GM21528 (cell line): ENCODE data around the gene EIF2A.

ENCODE experiments used
- ATAC-seq: cut with Tn5 transposase; IDR thresholded peaks from one replicate; pipeline ENCODE4 v1.9.1; 2021; ENCODE audit warnings: mild to moderate bottlenecking, moderate library complexity; ENCODE audit not compliant: unreplicated experiment, low FRiP score

Gene EIF2A

DNA sequence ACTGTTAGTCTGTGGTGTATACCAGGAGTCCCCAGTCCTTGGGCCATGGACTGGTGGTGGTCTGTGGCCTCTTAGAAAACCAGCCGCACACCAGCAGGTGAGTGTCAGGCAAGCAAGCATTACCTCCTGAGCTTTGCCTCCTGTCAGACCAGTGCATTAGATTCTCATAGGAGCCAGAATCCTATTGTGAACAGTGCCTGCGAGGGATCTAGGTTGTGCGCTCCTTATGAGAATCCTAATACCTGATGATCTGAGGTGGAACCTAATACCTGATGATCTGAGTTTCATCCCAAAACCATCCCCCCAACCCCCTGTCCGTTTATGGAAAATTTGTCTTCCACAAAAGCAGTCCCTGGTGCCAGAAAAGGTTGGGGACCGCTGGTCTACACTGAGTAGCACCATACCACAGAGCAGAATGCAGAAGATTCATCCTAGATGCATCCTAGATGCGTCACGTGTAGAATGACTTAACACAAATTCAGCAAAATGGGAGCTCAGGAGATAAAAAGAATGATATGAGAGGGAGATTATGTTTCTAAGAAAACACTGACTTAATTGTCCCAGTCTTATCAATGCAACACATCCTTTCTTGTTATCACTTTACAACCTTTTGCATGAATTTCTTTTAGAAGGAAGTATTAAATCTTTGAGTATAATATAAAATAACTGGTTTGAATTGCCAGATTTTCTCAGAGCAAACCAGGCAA, 85.1 kb downstream of the EIF2A start:
- no peak for ATAC-seq

DNA sequence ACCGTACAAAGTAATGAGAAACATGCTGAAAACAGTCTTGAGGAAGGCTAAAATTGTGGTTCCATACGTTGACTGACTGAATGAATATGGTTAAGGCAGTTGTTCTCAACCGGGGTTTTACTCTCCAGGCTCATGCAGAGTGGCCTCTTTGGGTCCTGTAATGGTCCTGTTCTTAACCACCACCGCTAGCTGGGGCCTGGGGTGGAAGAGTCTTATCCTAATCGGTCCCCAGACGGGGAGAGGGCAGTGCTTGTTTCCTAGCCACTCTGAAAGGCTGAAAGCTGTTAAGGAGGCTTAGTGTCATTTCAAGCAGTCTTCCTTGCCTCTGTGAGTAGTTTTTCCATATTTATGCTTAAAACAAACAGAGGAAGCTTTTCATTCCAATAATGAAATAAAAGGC, 88.5 kb downstream of the EIF2A start:
- no peak for ATAC-seq

DNA sequence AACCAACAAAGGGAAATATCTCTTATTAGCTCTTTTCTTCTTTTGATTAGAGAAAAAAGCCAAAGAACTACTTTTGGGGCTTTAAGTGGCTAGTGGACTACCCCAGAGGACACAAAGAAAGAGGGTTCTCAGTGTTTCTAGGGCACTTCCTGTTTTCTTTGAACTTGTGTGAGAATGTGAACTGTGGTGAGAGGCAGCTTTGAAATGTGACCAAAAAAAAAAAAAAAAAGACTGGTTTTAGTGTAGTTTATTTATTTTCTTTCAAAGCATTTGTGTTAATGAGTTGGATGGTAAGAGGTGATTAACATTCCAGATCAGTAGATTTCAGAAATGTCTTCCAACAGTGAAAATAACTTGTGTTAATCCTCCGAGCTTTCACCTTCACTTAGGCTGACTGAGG, 88.9 kb downstream of the EIF2A start:
- no peak for ATAC-seq
